ENCODE measurements around the gene KRTAP4-5. TPM values are rescaled to one million over a fixed set of nuclear protein-coding genes. Genes with fewer than 3 reads are reported as not detected.

KRTAP4-5 gene
- total RNA-seq, 1 donor from 2014 or later, result not detected

DNA sequence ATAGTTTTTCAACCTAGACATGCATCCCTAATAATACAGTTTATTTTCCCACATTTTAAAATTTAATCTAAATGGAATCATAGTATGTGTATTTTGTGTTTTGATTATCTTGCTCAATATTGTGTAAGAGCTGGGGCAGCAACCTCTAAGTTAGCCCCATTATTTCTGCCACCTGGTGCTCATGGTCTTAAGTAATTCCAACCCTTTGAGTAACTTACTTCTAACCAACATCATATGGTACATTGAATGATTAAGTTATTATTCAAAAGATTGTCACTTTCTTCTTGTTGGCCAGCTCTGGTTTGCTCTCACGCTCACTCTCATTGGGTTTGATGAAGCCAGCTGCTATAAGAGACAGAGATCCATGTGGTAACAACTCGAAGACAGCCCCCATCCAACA, 22.3 kb upstream of the KRTAP4-5 start:
- H3K9ac ChIP-seq (ENCODE audit: low read length), result no peak overlapping the region
- H3K36me3 ChIP-seq (ENCODE audit: insufficient read depth, low read length), result no peaks in the 10 kb centered on the region
- no peak overlapping the region for H3K4me2 ChIP-seq (ENCODE audit: low read length)
- no peaks in the 10 kb centered on the region for H3K4me1 Mint-ChIP-seq (ENCODE audit: low read depth, unreplicated experiment)
- H3K36me3 Mint-ChIP-seq (ENCODE audit: low read depth, unreplicated experiment), result peaks cover 2% of the 10 kb centered on the region
- H4K20me1 ChIP-seq (ENCODE audit: insufficient read depth, low read length), result no peaks in the 10 kb centered on the region
- H3K27ac Mint-ChIP-seq (ENCODE audit: unreplicated experiment), result no peak overlapping the region
- FAIRE-seq (no peak), DNase-seq (ENCODE audit: low read depth) (peak; percentile 8)
- H3K4me3 Mint-ChIP-seq (ENCODE audit: unreplicated experiment), result no peak overlapping the region
- H3K27ac ChIP-seq (ENCODE audit: low read depth, low read length), result no peak overlapping the region
- H3K4me3 ChIP-seq (ENCODE audit: insufficient read depth, low read depth, low read length), result no peak overlapping the region
- H3K79me2 ChIP-seq (ENCODE audit: insufficient read depth, low read length), result no peaks in the 10 kb centered on the region
- no peaks in the 10 kb centered on the region for H3K27me3 ChIP-seq (ENCODE audit: insufficient read depth, low read length)
- H3K9me3 Mint-ChIP-seq (ENCODE audit: unreplicated experiment), result peaks cover 6% of the 10 kb centered on the region
- no peaks in the 10 kb centered on the region for H3K9me3 ChIP-seq (ENCODE audit: insufficient read depth, low read depth, low read length)
- H3K27me3 Mint-ChIP-seq (ENCODE audit: low read depth, unreplicated experiment), result peaks cover 14% of the 10 kb centered on the region
- TF ChIP-seq, protein P1, sequence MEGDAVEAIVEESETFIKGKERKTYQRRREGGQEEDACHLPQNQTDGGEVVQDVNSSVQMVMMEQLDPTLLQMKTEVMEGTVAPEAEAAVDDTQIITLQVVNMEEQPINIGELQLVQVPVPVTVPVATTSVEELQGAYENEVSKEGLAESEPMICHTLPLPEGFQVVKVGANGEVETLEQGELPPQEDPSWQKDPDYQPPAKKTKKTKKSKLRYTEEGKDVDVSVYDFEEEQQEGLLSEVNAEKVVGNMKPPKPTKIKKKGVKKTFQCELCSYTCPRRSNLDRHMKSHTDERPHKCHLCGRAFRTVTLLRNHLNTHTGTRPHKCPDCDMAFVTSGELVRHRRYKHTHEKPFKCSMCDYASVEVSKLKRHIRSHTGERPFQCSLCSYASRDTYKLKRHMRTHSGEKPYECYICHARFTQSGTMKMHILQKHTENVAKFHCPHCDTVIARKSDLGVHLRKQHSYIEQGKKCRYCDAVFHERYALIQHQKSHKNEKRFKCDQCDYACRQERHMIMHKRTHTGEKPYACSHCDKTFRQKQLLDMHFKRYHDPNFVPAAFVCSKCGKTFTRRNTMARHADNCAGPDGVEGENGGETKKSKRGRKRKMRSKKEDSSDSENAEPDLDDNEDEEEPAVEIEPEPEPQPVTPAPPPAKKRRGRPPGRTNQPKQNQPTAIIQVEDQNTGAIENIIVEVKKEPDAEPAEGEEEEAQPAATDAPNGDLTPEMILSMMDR (IDR thresholded peaks at IDR 0.05; ENCODE audit: insufficient read depth, low read depth, low read length), result no peak
- no peak for TF ChIP-seq EZH2 (IDR thresholded peaks at IDR 0.05; ENCODE audit: insufficient read depth, low read length)
- H3K4me1 ChIP-seq (ENCODE audit: insufficient read depth, low read length), result no peaks in the 10 kb centered on the region
- no peak overlapping the region for H2AFZ ChIP-seq (ENCODE audit: low read depth, low read length)

DNA sequence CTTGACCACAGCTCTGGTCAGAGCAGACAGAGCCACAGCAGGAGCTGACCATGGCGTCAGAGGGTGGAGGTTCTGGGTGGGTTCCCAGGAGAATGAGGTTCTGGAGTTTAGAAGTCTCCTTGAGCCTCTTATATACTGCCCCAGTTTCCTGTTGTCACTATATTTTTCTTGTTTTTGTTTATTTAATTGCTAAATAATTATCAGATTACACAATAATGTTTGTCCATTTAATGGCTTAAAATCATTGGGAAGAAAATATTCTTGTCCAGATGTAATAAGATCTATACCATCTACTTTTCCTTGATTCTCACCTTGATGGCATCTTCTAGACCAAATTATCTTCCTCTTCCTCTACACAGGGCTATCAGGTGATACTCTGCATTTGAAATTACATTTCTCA, 18.5 kb upstream of the KRTAP4-5 start, which contains the start of gene KRTAP4-3:
KRTAP4-3 (minus strand) TSS at position 101 of the 400 bp plus-strand sequence; CDS start at position 52, 49 bp downstream.
- no peaks in the 10 kb centered on the region for H3K9me3 ChIP-seq (ENCODE audit: insufficient read depth, low read depth, low read length)
- peaks cover 2% of the 10 kb centered on the region for H3K36me3 Mint-ChIP-seq (ENCODE audit: low read depth, unreplicated experiment)
- no peaks in the 10 kb centered on the region for H3K36me3 ChIP-seq (ENCODE audit: insufficient read depth, low read length)
- H3K4me3 Mint-ChIP-seq (ENCODE audit: unreplicated experiment), result no peak within 1 kb of the TSS
- no peaks in the 10 kb centered on the region for H4K20me1 ChIP-seq (ENCODE audit: insufficient read depth, low read length)
- H3K4me2 ChIP-seq (ENCODE audit: low read length), result no peak within 1 kb of the TSS
- TF ChIP-seq, protein P1 (IDR thresholded peaks at IDR 0.05; ENCODE audit: insufficient read depth, low read depth, low read length), result no peak
- TF ChIP-seq EZH2 (IDR thresholded peaks at IDR 0.05; ENCODE audit: insufficient read depth, low read length), result no peak
- peaks cover 7% of the 10 kb centered on the region for H3K27me3 Mint-ChIP-seq (ENCODE audit: low read depth, unreplicated experiment)
- no peak within 1 kb of the TSS for H3K4me3 ChIP-seq (ENCODE audit: insufficient read depth, low read depth, low read length)
- no peak for FAIRE-seq
- no peak within 1 kb of the TSS for H3K27ac Mint-ChIP-seq (ENCODE audit: unreplicated experiment)
- no peaks in the 10 kb centered on the region for H3K79me2 ChIP-seq (ENCODE audit: insufficient read depth, low read length)
- H2AFZ ChIP-seq (ENCODE audit: low read depth, low read length), result no peak within 1 kb of the TSS
- no peaks in the 10 kb centered on the region for H3K4me1 Mint-ChIP-seq (ENCODE audit: low read depth, unreplicated experiment)
- H3K9me3 Mint-ChIP-seq (ENCODE audit: unreplicated experiment), result peaks cover 2% of the 10 kb centered on the region
- H3K27ac ChIP-seq (ENCODE audit: low read depth, low read length), result no peak within 1 kb of the TSS
- no peak within 1 kb of the TSS for H3K9ac ChIP-seq (ENCODE audit: low read length)
- H3K27me3 ChIP-seq (ENCODE audit: insufficient read depth, low read length), result no peaks in the 10 kb centered on the region
- H3K4me1 ChIP-seq (ENCODE audit: insufficient read depth, low read length), result no peaks in the 10 kb centered on the region
- DNase-seq (ENCODE audit: low read depth), result no peak

DNA sequence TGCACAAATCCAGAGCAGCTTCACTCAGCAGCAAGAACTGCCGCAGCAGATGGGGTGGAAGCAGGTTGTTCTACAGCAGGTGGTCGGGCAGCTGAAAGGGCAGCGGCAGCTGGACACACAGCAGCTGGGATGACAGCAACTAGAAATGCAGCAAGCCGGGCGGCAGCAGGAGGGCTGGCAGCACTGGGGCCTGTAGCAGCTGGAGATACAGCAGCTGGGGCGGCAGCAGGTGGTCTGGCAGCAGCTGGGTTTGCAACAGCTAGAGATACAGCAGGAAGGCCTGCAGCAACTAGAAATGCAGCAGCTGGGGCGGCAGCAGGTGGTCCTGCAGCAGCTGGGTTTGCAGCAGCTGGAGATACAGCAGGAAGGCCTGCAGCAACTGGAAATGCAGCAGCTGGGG, 17.9 kb upstream of the KRTAP4-5 start:
- no peak overlapping the region for H3K27ac Mint-ChIP-seq (ENCODE audit: unreplicated experiment)
- no peak overlapping the region for H3K4me3 Mint-ChIP-seq (ENCODE audit: unreplicated experiment)
- H3K4me1 Mint-ChIP-seq (ENCODE audit: low read depth, unreplicated experiment), result no peaks in the 10 kb centered on the region
- H3K27me3 Mint-ChIP-seq (ENCODE audit: low read depth, unreplicated experiment), result peaks cover 7% of the 10 kb centered on the region
- no peak overlapping the region for H3K9ac ChIP-seq (ENCODE audit: low read length)
- H3K79me2 ChIP-seq (ENCODE audit: insufficient read depth, low read length), result no peaks in the 10 kb centered on the region
- no peak overlapping the region for H3K27ac ChIP-seq (ENCODE audit: low read depth, low read length)
- TF ChIP-seq, protein P1 (IDR thresholded peaks at IDR 0.05; ENCODE audit: insufficient read depth, low read depth, low read length), result no peak
- TF ChIP-seq EZH2 (IDR thresholded peaks at IDR 0.05; ENCODE audit: insufficient read depth, low read length), result no peak
- H3K9me3 ChIP-seq (ENCODE audit: insufficient read depth, low read depth, low read length), result no peaks in the 10 kb centered on the region
- no peaks in the 10 kb centered on the region for H3K4me1 ChIP-seq (ENCODE audit: insufficient read depth, low read length)
- peaks cover 2% of the 10 kb centered on the region for H3K9me3 Mint-ChIP-seq (ENCODE audit: unreplicated experiment)
- DNase-seq (ENCODE audit: low read depth), result no peak
- H4K20me1 ChIP-seq (ENCODE audit: insufficient read depth, low read length), result no peaks in the 10 kb centered on the region
- no peaks in the 10 kb centered on the region for H3K27me3 ChIP-seq (ENCODE audit: insufficient read depth, low read length)
- H3K4me2 ChIP-seq (ENCODE audit: low read length), result no peak overlapping the region
- no peaks in the 10 kb centered on the region for H3K36me3 ChIP-seq (ENCODE audit: insufficient read depth, low read length)
- no peak overlapping the region for H2AFZ ChIP-seq (ENCODE audit: low read depth, low read length)
- no peak overlapping the region for H3K4me3 ChIP-seq (ENCODE audit: insufficient read depth, low read depth, low read length)
- peaks cover 2% of the 10 kb centered on the region for H3K36me3 Mint-ChIP-seq (ENCODE audit: low read depth, unreplicated experiment)
- no peak for FAIRE-seq
